DMS 273 (cell line): ENCODE measurements around the gene PTK7.
"Not testable (repeated sequence)": the region's sequence is repeated elsewhere in the genome, so short reads cannot be mapped to it uniquely, and the experiment has no call there.

Experiments
- DNase-seq: peaks from one replicate; lab custom pipeline; 2025; ENCODE audit not compliant: unreplicated experiment; lab: John Stamatoyannopoulos, UW

PTK7 gene

GRCh38 chr6:43075670-43076463 lies at the start of gene PTK7:
Gene PTK7 (plus strand): TSS chr6:43076314. CDS start chr6:43076489, 175 bp downstream.
- DNase-seq, result peak; percentile 90

- DNase-seq, result no peak
These were observed 49.7 kb upstream of the PTK7 start for GRCh38 chr6:43026365-43026764.

DNA sequence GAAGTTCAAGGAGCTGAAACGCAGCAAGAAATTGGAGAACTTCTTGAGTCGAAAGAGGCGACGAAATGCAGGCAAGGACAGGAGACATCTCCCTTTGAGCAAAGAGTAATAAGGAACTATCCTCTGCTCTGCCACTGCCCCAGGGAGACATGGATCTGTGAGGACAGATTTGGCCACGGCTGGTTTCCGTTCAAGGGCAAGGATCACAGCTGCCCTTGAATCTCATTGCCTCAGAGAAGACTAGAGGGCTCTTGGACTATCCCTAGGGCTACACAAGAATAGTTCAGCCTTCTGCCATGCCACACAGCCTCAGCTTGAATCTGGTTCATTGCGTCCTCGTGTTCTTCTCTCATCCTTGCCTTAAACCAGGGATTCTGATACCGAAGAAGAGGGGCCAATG lies 47.0 kb upstream of the PTK7 start:
- no peak for DNase-seq

DNA sequence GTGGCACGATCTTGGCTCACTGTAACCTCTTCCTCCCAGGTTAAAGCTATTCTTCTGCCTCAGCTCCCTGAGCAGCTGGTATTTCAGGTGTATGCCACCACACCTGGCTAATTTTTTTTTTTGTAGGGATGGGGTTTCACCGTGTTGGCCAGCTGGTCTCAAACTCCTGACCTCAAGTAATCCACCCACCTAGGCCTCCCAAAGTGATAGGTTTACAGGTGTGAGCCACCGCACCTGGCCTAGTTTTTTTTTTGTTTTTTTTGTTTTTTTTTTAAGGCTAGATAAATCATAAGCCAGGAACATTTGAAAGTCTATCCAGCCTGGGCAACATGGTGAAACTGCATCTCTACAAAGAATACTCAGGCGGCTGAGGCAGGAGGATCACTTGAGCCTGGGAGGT lies 43.8 kb upstream of the PTK7 start:
- DNase-seq, result no peak

DNA sequence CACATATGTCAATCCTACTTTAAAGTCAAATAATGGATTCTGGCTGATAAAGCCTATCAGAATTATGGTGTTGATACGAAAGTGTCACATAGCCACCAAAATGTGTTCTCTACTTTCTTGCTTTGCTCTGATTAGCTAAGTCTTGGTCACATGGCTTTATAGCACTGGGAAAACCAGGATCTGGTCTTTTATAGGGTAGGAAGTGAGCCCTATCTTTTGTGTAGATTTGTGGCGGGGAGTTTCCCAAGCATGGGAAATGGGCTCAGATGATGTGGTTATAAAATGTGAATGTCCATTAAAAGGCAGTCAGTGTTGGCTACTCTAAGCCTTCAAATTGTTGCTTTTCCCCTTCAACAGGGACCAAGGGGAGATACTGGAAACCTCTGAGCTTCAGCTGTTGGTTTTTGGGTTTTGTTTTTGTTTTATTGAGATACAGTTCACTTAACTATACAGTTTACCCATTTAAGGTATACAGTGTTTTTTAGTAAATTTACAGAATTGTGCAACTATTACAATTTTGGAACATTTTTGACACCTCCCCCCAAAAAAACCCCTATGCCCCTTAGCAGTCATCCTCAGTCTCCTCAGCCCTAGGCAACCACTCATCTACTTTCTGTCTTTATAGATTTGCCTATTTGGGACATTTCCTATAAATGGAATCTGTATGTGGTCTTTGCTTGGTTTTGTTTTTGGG lies 42.5 kb upstream of the PTK7 start:
- no peak for DNase-seq

- DNase-seq, result no peak
These were observed 42.0 kb upstream of the PTK7 start for GRCh38 chr6:43034190-43034525.

GRCh38 chr6:43035495-43036194 lies 40.5 kb upstream of the PTK7 start:
- DNase-seq, result no peak

GRCh38 chr6:43036712-43037111 lies 39.4 kb upstream of the PTK7 start:
- no peak for DNase-seq

DNA sequence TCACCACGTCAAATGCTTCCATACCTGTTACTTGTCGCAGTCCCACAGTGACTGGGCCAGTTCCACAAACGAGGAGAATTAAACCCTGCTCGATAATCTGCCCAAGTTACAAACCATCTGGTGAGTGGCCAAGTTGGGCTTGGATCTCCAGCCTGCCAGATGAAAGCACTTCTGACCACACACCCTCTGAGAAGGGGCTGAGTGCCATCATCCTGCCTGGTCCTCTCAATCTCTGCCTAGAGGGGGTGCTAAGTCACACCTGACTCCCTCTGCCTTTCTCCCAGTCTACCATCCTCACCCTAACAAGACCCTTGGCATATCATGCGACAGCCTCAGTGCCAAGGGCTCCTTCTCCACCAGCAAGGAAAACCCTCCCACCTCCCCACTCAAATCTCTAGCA lies 38.9 kb upstream of the PTK7 start:
- DNase-seq, result no peak

DNA sequence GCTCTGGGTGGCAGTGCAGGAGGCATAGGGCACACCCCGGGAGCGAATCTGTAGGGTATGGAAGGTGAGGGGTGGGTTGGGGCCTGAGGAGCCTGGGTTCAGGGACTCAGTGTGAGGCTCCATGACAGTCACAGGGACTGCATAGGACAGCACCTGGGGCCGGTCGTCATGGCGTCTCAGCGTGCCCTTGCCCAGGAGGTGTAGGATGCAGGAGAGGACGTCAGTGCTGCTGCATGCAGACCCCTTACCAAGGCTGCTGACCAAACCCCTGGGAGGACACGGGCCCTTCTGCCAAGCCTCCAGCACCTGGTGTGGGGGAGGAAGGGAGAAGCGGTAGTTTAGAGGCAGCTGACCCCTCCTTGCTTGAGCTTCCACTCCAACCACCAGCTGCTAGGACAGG lies 38.4 kb upstream of the PTK7 start:
- no peak for DNase-seq

DNA sequence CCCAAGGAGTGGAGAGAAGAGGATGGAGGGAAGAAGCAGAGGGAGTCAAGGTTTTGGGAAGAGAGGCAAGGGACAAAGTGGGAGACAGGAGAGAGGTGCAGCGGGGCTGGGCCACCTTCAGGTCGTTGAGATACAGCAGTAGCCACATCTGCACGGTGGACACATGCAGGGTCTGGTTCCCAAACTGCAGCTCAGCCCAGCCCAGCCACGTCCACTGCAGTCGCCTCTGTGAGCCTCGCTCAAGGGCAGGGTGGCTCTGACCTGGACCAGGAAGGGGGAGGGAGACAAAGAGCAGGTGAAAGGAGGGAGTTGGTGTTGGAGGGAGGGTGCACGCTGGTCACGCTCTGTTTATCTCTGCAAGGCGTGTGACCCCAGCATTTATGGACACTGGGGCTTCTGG lies 37.4 kb upstream of the PTK7 start:
- no peak for DNase-seq

DNA sequence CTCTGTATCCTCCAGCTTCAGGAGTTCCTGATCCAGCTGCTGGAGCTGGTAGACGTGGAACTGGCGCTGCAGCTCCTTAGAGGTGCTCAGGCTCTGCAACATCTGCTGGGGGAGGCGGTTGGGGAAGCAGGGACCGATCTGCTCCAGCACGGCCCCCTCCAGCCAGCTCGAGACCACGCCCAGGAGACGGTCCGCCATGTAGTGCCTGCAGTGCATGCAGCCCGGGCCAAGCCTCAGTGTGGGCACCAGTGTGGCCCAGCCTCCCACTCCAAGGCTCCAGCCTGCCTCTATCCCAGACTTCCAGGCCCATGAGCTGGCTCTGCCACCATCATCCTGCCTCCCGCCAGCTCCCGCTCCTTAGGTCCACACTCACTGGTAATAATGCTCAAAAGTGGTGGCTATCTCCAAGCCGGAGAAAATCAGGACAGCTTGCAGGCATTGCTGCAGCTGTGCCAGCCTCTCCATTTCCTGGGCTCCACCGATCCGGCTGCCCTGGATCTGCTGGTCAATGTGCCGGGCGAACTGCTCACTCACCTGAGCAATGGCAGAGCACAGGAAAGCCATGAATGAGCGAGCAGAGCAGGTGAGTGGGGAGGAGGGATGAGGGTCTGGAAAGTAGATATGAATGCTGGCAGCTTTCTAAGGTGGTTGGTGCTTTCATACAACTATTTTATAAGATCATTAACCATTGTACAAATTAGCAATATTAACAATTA lies 35.4 kb upstream of the PTK7 start:
- DNase-seq, result no peak

DNA sequence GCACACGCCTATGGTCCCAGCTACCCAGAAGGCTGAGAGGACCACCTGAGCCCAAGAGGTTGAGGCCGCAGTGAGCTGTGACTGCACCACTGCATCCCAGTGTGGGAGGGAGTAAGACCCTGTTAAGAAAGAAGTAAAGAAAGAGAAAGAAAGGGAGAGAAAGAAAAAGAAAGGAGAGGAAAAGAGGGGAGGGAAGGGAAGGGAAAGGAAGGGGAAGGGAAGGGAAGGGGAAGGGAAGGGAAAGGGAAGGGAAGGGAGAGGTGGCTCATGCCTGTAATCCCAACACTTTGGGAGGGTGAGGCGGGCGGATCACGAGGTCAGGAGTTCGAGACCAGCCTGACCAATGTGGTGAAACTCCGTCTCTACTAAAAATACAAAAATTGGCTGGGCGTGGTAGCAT lies 34.6 kb upstream of the PTK7 start:
- DNase-seq, result not testable (repeated sequence)

DNA sequence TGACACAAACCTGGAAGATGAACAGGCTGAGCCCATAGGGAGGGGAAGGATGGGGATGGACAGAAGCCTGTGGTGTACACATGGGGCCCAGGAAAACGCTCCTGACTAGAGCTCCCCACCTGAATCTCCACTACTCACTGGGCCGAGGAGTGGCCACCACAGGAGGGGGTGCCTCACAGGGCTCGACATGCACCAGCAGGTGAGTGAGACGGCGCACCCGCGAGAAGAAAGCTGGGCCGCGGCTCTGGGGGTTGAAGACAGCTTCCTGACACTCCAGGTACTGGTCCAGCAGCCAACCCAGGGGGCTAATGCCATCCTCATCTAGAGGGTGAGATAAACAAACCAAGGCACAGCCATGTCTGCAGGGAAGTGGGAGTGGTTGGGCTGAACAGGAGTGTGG lies 32.8 kb upstream of the PTK7 start:
- DNase-seq, result no peak

GRCh38 chr6:43045371-43045930 lies 30.7 kb upstream of the PTK7 start:
- DNase-seq, result no peak

GRCh38 chr6:43047998-43048397 lies 28.1 kb upstream of the PTK7 start:
- no peak for DNase-seq

GRCh38 chr6:43050981-43051380 lies 25.1 kb upstream of the PTK7 start:
- no peak for DNase-seq

- no peak for DNase-seq
These were observed 23.8 kb upstream of the PTK7 start for GRCh38 chr6:43052225-43052841.

DNA sequence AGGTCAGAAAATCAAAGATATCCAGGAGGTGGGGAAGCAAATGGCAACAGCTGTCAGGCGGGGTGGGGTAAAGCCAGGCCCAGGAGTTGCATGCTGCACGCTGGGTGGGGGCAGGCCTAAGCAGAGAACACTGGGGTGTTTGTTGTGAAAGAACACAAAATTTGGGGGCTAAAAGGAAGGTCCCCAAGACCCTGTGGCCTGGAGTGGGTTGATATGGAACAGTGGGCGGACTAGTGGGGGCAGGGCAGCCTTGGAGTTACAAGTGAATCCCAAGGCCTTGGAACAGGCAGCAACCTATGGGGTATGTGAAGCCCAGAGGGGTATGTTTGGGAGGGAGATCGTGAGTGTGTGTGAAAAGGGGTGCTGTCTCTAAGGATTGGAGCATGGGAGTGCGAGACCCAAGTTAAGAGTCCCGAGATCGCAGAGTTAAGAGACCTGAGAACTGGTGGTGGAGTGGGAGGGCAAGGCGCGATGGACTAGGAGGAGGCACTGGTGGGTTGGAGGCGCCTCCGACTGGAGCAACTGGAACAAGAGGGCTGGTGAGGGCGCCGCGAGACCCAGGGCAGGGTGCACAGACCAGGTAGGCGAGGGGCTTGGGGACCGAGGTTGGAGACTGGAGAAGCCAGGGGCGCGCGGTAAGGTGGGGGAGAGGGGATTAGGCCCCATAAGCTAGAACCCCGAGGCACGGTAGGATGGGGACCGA lies 23.1 kb upstream of the PTK7 start:
- peak; percentile 59 for DNase-seq

DNA sequence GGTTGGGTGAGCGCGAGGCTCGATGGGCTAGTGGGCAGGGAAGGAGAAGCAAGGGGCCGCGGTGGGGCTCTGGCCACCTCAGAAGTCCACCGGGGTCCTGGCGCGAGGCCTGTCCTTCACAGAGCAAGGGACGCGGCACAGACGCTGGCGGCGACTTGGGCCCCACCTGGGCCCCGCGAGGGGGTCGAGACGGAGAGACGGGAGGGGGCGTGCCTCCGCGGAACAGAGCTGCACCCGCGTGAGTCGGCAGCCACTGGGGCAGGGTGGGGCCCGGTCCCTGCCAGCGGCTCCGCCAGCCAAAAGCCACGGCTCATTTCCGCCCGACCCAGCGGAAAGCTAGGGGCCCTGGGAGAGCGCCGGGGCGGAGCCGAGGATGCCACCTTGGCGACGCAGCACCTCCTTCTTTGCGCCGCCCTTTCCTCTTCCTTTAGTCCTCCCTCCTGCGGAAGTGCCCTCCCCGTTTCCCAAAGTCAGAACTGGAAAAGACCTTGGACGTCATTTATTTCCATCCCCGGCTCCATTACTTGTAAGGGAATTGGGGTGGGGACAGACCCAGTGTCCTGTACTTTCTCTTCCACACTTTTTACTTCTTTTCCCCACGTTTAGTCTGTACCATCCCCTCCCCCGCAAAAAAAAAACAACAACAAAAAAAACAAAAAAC lies 22.4 kb upstream of the PTK7 start, which contains the start of gene CUL7:
Gene CUL7, minus strand, starts transcription at position 307 of the 661 bp plus-strand sequence. CDS start 1,063 bp downstream, outside the sequence.
- DNase-seq, result peak; percentile 99
